Calu3 (cell line): ENCODE data around the gene CDYL. TPM values are rescaled to one million over a fixed set of nuclear protein-coding genes. Genes with fewer than 3 reads are reported as not detected.

Experiments
- BruUV-seq: library from RNA; stranded (reverse); fragments of 400-500 nt; replicated peaks from 2 replicates; lab custom pipeline; 2021; lab: Mats Ljungman, UMichigan
- CTCF ChIA-PET: fragments of 300-600 bp; sonication (Branson Sonifier 250); formaldehyde crosslinking; loops from one replicate; lab custom pipeline; 2022; ENCODE audit warnings: antibody characterized with exemption; lab: Charles Lee
- DNase-seq: peaks from one replicate; pipeline ENCODE4 v3.0.0; 2022
- H3K27ac Mint-ChIP-seq: one replicate; pipeline ENCODE4 v1.8.0; 2022; ENCODE audit warnings: mixed read lengths; ENCODE audit not compliant: unreplicated experiment
- H3K27me3 Mint-ChIP-seq: one replicate; pipeline ENCODE4 v1.8.0; 2022; ENCODE audit warnings: mixed read lengths; ENCODE audit not compliant: unreplicated experiment
- H3K36me3 Mint-ChIP-seq: one replicate; pipeline ENCODE4 v1.8.0; 2022; ENCODE audit warnings: mild to moderate bottlenecking, moderate library complexity, mixed read lengths; ENCODE audit not compliant: insufficient read depth, unreplicated experiment
- H3K4me1 Mint-ChIP-seq: one replicate; pipeline ENCODE4 v1.8.0; 2022; ENCODE audit warnings: mild to moderate bottlenecking, low read depth, mixed read lengths; ENCODE audit not compliant: unreplicated experiment
- H3K4me3 Mint-ChIP-seq: one replicate; pipeline ENCODE4 v1.8.0; 2022; ENCODE audit warnings: mild to moderate bottlenecking, low read depth, moderate library complexity, mixed read lengths; ENCODE audit not compliant: unreplicated experiment
- H3K9me3 Mint-ChIP-seq: one replicate; pipeline ENCODE4 v1.8.0; 2022; ENCODE audit warnings: low read depth, mixed read lengths; ENCODE audit not compliant: unreplicated experiment
- intact Hi-C: fragments of 100-400 bp; cut with micrococcal nuclease; formaldehyde crosslinking; loops from one replicate; pipeline ENCODE4 v1.10.0; 2022; ENCODE audit not compliant: unreplicated experiment
- total RNA-seq: library from RNA; stranded (reverse); gene quantifications from 2 replicates; pipeline ENCODE4 v1.2.3, GENCODE V29; 2022
- TF ChIP-seq, protein P1 (sequence below): fragments of 200-600 bp; IDR thresholded peaks from one replicate; pipeline ENCODE4 v1.8.0; 2022; ENCODE audit warnings: antibody characterized with exemption; ENCODE audit not compliant: unreplicated experiment

The CDYL gene
- total RNA-seq, 1 experiment from 2014 or later: 48.9 TPM

DNA sequence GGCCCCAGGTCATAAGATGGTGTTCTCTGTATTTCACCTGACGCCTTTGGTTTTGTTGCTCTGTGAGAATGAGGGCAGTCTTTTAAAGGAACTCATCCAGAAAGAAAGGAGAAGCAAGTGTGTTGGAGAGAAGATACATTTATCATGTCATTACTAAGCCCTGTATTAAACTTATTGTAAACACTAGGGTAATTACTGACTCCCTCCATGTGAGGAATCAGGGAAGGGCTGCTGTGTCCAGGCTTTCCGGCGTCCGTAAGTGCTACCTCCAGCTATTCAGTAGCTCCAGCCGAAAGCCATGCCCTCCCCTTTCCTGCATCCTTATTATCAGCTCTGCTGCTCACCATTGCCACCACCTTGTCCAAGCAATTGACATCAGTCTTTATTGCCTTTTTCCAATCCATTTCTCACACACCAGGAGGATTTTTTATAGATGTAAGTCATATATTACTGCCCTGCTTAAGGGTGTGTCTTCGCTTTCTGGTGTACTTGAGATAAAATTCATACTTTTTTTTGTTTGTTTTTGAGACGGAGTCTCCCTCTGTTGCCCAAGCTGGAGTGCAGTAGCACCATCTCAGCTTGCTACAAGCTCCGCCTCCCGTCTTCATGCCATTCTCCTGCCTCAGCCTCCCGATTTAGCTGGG is 133.0 kb downstream of the CDYL start:
- Mint-ChIP-seq H3K4me3 (no peak overlapping the region), H3K9me3 (no peaks in the 10 kb centered on the region), H3K27me3 (no peaks in the 10 kb centered on the region), H3K27ac (no peak overlapping the region), H3K36me3 (peaks cover 5% of the 10 kb centered on the region), H3K4me1 (peaks cover 41% of the 10 kb centered on the region)
- intact Hi-C loops: no loop called here
- CTCF ChIA-PET: no interaction called here
- no peak for DNase-seq
- TF ChIP-seq, protein P1, sequence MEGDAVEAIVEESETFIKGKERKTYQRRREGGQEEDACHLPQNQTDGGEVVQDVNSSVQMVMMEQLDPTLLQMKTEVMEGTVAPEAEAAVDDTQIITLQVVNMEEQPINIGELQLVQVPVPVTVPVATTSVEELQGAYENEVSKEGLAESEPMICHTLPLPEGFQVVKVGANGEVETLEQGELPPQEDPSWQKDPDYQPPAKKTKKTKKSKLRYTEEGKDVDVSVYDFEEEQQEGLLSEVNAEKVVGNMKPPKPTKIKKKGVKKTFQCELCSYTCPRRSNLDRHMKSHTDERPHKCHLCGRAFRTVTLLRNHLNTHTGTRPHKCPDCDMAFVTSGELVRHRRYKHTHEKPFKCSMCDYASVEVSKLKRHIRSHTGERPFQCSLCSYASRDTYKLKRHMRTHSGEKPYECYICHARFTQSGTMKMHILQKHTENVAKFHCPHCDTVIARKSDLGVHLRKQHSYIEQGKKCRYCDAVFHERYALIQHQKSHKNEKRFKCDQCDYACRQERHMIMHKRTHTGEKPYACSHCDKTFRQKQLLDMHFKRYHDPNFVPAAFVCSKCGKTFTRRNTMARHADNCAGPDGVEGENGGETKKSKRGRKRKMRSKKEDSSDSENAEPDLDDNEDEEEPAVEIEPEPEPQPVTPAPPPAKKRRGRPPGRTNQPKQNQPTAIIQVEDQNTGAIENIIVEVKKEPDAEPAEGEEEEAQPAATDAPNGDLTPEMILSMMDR: no peak
- no TSS peak for BruUV-seq

DNA sequence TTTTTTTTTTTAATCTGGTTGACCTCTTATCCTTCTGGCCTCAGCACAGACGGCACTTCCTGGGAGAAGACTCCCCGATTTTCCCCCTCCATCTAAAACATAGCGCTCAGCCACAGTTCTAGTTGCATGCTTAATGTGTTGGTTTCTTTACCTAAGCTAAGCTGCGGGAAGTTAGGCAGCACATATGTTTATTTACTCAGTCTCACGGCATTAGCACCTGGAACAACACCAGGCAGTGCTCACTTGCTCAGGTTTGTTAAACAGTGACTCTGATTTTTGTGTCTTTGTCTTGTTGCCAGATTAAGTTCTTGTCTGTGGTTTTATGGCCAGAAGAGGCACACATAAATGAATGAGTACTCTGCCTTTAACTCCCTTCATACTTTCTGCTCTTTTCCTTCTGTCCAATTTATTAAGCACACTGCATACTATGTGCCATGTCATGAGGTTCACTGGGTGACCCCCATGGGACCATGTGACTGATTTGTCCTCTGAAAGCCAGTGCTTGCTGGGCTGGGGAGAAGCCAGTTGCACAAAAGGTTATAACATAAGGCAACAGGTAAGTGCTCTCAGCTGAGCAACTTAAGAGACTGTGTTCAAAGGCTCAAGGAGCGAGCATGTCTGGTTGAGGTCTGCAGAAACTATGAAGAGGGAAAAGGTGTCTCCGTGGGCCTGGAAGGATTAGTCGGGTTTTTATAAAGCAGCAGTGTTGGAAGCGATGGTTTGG is 134.0 kb downstream of the CDYL start:
- Mint-ChIP-seq H3K27ac (peak overlapping the region; percentile 6), H3K4me1 (peaks cover 48% of the 10 kb centered on the region)
- no peak for DNase-seq

DNA sequence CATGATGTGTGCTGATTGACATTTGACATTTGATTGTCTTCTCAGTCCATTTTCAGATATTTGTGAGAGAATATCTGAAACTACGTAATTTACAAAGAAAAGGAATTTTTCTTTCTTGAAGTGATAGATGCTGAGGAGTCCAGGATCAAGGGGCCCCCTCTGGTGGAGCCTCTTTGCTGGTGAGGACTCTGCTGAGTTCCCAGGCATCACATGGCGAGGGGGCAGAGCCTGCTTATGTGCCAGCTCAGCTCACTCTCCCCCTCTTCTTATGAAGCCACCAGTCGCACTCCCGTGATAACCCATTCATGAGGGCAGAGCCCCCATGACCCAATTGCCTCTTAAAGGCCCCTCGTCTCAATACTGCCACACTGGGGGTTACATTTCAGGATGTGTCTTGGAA is 136.4 kb downstream of the CDYL start:
- intact Hi-C loops: no loop called here

More for the DNA sequence above, 134.0 kb downstream of the CDYL start:
- Mint-ChIP-seq H3K9me3 (no peaks in the 10 kb centered on the region), H3K36me3 (peaks cover 5% of the 10 kb centered on the region), H3K4me3 (no peak overlapping the region), H3K27me3 (no peaks in the 10 kb centered on the region)
- no TSS peak for BruUV-seq
- TF ChIP-seq, protein P1: no peak
- CTCF ChIA-PET: no interaction called here
- intact Hi-C loops: no loop called here

DNA sequence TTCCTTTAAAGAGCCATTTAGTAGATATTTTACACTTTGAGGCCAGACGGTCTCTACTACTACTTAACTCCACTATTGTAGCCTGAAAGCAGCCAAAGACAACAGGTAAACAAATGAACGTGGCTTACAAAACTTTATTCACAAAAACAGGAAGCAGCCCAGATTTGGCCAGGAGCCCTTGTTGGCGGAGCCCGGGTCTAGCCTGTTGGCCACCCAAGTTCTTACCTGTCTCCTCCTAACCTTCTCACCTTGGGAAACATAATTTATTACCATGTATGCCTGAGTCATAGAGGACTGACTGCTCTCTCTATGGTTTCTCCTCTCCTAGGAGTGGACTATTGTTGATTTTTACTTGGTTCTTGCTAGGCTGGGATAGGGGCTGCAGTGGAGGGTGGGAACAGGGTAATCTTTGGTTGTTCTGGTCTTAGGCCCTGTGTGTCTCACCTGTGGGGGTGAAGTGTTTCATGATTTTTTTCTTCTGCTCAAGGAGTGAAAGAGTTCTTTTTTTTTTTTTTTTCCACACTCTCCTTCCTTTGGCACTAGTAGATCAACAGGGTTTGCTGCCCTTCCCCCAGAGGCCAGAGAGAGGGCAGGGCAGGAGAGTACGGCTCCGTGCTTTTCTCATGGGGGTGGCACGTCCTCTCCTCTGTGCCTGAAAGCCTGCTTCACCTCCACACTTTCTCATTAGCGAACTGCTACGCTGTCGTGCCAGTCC is 137.7 kb downstream of the CDYL start:
- Mint-ChIP-seq H3K4me1 (peaks cover 36% of the 10 kb centered on the region), H3K4me3 (peak overlapping the region; percentile 48), H3K27ac (peak overlapping the region; percentile 70), H3K36me3 (peaks cover 13% of the 10 kb centered on the region), H3K27me3 (no peaks in the 10 kb centered on the region), H3K9me3 (no peaks in the 10 kb centered on the region)
- no TSS peak for BruUV-seq
- intact Hi-C loops: no loop called here
- CTCF ChIA-PET: no interaction called here
- TF ChIP-seq, protein P1: no peak
- peak; percentile 14 for DNase-seq

More for the DNA sequence above, 136.4 kb downstream of the CDYL start:
- Mint-ChIP-seq H3K9me3 (no peaks in the 10 kb centered on the region), H3K4me1 (peaks cover 48% of the 10 kb centered on the region), H3K27ac (no peak overlapping the region), H3K36me3 (peaks cover 13% of the 10 kb centered on the region), H3K27me3 (no peaks in the 10 kb centered on the region), H3K4me3 (no peak overlapping the region)
- CTCF ChIA-PET: no interaction called here
- DNase-seq: no peak
- TF ChIP-seq, protein P1: no peak
- BruUV-seq: no TSS peak
